Eye (tissue), 1 donor: ENCODE results near the gene FER.
"Not testable (repeated sequence)": the region's sequence is repeated elsewhere in the genome, so short reads cannot be mapped to it uniquely, and the experiment has no call there.

ENCODE experiments used
- DNase-seq: peaks from one replicate; pipeline ENCODE4 v3.0.0-alpha.2; 2015

FER gene

DNA sequence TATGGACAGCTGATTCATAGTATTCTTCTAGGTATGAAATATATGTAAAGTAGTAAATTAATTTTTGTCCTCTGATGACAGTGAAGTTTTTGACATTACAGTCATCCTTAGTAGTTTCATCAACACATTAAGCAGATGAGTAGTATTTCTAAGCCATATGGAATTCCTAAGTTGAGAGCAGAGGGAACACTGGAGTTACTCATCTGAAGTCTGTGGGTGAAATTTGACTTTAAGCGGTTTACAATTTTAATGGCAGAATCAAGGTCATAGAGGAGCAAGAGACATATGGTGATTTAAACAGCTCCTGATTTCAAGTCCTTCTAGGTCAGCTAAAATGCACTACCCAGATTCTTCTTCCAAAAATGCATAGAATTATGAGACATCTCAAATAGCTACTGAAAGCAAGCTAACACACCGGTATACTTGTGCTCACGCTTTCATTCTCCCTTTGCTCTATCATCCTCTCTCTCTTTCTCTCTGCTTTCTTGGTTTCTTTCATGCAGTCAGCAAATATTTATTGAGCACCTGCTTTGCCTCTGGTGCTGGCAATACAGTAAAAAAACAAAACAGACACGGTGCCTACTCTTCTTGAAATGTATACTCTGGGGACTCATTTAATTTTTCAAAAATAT, 235.9 kb downstream of the FER start:
- no peak for DNase-seq

DNA sequence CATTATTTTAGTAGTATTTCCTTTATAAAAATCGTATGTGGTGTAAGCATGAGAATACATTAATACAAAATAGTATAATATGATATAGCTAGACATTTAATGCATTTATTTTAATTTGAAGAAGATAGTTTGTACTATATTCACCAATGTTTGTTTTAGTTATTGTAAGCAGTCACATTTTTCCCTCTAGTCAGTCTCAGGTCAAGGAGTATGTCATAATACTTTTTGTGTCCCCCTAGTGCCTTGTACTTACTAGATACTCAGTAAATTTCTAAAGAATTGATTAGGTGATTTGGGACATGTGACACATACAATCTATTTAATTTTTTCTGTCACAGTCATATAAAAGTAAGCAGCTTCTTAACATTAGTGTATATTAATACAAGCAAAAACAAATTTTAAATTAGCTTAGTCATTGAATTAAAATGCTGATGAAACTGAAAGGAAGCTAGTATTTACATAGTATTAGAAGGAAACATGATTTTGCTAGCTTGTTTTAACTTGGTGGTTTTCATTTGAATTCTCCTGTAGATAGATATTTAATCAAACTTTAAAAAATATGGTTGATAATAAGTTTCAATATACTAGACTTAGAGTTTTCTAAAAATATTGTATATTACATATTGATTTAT, 242.2 kb downstream of the FER start:
- no peak for DNase-seq

DNA sequence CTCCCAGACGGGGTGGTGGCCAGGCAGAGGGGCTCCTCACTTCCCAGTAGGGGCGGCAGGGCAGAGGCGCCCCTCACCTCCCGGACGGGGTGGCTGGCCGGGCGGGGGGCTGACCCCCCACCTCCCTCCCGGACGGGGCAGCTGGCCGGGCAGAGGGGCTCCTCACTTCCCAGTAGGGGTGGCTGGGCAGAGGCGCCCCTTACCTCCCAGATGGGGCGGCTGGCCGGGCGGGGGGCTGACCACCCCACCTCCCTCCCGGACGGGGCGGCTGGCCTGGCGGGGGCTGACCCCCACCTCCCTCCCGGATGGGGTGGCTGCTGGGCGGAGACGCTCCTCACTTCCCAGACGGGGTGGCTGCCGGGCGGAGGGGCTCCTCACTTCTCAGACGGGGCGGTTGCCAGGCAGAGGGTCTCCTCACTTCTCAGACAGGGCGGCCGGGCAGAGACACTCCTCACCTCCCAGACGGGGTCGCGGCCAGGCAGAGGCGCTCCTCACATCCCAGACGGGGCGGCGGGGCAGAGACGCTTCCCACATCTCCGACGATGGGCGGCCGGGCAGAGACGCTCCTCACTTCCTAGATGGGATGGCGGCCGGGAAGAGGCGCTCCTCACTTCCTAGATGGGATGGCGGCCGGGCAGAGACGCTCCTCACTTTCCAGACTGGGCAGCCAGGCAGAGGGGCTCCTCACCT, 244.8 kb downstream of the FER start:
- not testable (repeated sequence) for DNase-seq

DNA sequence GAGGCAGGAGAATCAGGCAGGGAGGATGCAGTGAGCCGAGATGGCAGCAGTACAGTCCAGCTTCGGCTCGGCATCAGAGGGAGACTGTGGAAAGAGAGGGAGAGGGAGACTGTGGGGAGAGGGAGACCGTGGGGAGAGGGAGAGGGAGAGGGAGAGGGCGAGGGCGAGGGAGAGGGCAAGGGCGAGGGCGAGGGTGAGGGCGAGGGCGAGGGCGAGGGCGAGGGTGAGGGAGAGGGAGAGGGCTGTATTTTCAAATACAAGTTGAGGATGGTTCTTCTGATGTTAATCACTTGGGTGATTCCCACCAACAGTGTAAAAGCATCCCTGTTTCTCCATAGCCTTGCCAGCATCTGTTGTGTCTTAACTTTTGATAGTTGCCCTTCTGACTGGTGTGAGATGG, 245.7 kb downstream of the FER start:
- DNase-seq, result not testable (repeated sequence)

DNA sequence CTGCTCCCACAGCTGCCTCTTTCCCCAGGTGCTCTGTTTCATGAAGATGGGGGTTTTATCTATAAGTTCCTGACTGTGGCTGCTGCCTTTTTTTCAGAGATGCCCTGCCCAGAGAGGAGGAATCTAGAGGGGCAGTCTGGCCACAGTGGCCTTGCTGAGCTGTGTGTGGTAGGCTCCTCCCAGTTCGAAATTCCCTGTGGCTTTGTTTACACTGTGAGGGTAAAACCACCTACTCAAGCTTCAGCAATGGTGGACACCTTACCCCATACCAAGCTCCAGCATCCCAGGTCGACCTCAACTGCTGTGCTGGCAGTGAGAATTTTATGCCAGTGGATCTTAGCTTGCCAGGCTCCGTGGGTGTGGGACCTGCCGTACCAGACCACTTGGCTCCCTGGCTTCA, 250.0 kb downstream of the FER start:
- no peak for DNase-seq

DNA sequence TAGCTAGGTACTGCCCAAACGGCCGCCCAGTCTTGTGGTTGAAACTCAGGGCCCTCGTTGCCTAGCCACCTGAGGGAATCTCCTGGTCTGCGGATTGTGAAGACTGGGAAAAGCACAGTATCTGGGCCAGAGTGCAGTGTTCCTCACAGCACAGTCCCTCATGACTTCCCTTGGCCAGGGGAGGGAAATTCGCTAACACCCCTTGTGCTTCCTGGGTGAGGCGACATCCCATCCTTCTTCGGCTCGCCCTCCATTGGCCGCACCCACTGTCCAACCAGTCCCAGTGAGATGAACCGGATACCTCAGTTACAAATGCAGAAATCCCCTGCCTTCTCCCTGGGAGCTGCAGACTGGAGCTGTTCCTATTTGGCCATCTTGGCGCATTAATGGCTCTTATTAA, 250.5 kb downstream of the FER start:
- DNase-seq, result no peak

DNA sequence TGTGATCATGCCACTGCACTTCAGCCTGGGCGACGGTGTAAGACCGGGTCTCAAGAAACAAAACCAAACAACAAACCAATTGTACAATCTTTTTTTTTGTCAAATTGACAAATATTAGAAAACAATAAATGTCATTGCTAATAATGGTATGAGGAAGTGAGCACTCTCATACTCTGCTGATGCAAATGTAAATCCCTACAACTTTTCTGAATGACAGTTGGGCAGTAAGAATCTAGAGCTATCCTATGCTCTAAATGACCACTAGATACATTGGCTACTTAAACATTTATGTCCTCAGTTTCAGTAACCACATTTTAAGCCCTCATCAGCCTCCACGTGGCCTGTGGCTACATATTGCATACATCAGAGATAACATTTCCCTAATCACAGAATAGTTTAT, 256.2 kb downstream of the FER start:
- DNase-seq, result no peak

DNA sequence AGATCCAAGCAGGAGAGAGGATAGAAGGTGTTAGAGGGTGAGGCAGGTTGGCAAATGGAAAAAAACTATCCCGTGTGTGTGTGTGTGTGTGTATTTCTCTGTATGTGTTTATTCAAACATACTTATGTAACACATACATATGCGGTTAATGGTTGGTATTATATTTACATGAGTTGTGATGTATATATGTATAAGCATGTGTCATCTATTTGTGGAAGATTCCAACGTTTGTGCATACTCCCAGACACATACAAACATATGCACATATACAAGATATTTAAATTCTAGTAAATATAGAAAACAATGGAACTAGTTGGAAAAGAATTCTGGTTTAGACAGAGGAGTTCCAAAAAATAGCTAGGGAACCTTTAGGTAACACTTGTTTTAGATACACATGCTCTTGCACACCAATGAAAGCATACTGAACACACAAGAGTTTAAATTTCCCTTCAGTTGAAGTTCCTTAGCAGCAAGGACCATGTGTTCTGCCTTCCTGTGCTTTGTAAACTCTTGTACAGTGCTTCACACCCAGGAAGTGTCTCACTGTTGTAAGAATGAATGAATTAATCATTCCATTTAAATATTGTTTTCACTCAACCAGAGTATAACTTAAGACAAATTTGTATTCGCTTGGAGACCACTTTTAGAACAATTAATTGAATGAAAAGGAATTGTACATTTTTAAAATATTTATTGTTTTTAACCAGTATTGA, 257.8 kb downstream of the FER start:
- no peak for DNase-seq

DNA sequence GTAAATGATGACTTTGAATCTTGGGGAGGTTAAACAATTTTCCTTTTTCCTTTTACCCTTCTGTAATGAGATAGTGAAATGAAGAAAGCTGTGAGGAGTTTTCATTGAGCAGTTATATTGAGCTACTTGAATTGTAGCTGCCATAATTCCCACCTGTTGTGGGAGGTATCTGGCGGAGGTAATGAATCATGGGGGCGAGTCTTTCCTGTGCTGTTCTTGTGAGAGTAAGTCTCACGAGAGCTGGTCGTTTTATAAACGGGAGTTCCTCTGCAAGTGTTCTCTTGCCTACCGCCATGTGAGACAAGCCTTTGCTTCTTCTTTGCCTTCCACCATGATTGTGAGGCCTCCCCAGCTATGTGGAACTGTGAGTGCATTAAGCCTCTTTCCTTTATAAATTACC, 258.4 kb downstream of the FER start:
- no peak for DNase-seq

DNA sequence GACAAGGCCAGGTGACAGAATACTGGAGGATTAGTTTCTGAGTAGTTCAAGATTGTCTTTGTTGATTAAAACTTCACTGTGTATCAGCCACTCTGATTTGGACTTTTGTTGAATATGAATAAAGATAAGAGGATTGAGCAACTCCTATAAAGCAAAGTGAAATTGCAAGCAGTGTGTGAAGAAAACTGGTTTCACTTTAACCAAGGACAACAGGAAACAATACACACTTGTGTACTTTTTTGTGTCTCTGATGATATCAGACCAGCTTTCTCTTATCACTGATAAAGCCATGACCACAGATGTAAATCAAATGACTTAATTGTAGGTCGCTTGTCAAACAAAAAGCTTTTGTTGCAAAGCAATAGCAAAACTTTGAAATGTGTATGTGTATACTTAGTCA, 268.6 kb downstream of the FER start:
- no peak for DNase-seq

DNA sequence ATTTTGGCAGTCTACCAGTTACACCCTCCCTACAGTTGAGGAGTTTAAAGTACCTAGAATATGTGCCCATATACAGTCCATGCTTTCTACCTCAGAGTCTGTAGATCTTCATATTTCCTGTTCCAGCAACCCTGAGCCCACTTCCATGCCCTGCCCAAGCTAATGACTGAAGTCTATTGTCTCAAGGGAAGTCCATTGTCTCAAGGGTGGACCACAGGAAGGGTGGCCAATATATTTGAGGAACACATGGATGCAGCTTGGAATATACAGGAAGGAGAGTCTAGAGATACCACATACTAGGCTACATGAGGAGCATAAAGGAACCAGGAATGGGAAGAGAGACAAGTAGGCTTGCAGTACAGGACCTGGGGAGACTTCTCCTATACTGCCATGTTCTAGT, 274.4 kb downstream of the FER start:
- no peak for DNase-seq

DNA sequence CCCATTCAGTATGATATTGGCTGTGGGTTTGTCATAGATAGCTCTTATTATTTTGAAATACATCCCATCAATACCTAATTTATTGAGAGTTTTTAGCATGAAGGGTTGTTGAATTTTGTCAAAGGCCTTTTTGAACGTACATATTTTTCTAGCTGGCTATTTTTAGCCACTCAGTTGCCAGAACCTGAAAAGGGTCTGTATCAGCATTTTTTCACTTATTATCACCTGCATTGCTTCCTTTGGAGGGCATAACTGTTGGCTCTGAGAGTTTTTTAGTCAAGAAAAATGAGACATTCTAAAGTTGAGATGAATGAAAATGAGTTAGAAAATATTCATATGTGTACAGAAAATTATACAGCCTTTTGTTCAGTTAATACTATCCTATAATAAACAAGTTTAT, 278.0 kb downstream of the FER start:
- not testable (repeated sequence) for DNase-seq

DNA sequence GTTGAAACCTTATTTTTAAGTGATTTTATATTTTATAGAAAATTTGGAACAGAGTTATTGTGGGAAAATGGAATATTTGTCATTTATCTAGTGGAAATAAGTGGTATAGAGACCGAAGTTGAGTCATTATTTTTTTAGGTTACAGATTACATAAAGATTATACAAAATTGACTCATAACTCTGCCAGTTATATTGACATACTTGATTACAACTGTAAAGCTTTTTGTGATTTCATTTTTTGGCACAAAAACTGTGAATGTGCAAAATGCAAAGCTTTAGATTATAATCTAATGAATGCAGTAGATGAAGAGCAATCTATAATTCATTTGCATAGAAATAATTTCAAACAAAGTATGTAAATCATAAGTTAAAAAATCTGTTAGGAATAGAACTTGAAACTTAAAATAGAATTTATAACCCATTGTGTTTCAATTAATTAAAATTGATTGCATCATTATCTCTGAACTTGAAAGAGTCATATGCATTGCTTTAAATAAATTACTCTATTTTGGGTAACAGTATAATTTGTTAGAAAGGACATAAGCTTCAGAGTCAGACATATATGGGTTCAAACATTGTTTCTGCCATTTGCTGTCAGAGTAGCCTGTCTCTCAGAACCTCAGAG, 280.4 kb downstream of the FER start:
- no peak for DNase-seq

DNA sequence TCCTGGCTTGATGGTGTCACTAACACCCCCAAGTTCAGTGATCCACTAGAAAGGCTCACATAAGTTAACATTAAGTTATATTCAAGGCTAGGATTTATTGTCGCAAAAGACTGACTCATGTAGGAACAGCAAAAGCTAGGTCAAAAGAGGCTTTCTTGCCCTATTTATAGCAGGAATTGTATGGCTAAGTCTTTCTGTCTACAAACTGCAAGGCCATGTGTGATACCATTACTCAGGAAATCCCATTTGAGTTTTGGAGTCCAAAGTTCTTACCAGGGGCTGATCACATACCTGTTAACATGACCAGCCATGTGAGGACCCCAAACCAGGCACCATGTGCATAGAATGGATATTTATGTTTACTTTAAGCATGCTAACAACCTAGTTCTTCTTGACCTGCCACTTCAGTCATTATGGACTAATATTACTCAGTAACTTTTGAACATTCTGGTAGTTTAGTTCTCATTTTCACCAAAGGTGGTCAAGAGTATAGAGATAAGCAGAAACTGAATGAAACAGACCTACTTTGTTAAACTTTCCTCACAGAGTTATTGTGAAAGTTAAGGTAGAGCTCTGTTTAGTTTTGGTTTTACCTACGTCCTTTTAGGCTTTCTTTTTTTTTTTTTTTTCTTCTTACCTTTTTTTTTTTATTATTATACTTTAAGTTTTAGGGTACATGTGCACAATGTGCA, 281.1 kb downstream of the FER start:
- no peak for DNase-seq

DNA sequence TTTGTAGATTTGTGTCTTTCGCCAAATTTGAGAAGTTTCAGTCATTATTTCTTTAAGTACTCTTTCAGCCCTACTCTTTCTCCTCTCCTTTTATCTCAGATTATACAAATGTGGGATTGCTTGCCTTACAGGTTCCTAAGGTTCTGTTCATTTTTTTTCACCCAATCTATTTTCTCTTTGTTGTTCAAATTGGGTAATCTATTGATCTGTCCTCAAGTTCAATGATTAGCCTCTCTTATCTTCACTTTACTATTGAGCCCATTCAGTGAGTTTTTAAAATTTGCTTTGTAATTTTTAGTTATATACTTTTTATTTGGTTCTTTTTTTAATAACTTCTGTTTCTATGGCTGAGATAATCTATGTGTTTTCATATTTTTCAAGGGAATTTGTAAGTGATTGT, 282.1 kb downstream of the FER start:
- no peak for DNase-seq

DNA sequence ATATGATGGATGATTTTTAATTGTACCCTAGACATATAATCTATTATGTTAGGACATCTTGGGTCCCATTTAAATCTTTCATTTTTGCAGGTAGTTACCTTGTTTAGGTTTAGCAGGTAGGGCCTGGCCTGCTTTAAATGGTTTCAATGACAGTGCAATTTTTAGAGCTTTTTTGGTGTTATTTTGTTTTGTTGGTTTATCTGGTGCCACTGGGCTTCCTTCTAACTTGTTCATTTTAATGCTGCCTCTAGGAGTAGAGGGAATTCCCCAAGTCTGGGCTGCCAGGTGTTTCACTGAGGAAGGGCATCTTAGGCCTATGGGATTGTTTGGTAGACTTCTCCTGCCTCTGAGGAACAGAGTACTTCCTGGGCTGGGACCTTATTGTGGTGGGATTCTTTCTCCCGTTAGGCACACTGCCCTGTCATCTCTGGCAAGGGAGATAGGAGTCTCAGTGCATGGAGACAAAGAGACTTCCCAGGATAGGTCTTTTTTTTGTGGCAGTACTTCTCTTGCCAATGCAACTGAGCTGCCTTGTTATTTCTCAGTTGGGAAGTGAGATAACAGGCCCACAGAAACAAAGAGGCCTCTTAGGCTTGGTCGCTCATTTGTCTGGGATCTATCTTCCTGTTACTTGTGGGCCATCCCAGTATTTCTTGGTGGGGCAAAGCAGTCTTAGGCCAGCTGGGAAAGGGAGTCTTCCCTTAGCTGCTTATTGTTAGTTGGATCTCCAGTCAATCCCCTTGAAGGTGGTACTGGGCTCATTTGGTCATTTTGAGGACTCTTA, 282.9 kb downstream of the FER start:
- no peak for DNase-seq

DNA sequence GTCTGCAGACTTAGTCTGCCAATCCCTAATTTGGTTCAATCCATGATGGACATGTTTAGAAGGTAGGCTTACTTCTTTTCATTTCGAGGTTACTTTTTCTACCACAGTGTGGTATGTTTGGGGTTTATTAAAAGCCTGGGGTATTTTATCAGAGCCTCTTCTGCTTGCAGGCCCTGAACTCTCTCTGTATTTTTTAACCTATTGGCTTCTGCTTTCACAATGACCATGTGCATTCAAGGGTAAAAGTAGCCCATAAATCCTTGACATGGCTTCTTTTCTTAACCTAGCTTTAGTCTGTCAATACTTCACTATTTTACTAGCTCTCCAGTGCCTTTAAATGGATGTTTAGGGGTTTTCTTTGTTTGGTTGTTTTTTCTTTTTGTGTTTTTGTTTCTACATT, 286.6 kb downstream of the FER start:
- DNase-seq, result no peak

DNA sequence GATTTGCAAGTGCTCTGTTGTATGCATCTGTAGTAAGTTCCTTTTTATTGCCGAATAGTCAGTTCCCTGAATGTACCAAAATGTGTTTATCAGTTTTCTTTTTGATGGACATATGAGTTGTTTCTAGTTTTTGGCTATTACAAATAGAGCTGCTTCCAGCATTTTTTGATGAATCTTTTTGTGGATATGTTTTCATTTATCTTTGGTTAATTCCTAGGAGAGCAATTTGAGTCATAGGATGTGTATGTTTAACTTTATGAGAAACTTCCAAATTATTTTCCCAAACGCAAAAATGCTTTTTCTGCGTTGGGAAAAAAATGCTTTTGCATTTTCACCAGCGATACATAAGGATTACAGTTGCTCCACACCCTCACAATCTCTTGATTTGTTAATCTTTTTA, 287.7 kb downstream of the FER start:
- no peak for DNase-seq

DNA sequence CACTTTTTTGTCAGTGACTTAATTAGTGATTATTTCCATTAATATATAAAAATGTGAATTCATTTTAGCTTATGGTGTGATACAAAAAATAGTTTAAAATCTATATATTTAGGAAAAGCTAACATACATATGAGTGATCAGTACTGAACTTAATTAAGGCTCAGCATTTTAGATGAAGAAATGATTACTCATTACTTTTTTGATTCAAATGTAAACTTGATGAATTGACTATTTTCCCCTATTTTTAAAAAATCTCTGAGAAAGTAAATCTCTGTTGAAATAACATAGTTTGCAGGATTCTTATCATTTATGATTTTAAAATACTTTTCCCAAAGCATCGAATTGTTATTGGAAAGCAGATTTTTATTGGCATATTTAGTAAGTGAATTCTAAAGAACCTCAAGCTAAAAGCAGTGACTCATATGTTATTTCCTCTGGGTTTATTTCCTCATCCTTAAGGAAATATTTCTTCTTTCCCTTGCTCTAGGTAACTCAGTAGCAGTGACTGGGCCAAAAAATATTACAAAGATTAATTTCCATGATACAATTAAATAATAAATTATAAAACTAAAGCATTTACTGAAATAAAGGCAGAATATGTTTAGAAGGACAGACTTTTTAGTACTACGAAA, 290.6 kb downstream of the FER start:
- no peak for DNase-seq

DNA sequence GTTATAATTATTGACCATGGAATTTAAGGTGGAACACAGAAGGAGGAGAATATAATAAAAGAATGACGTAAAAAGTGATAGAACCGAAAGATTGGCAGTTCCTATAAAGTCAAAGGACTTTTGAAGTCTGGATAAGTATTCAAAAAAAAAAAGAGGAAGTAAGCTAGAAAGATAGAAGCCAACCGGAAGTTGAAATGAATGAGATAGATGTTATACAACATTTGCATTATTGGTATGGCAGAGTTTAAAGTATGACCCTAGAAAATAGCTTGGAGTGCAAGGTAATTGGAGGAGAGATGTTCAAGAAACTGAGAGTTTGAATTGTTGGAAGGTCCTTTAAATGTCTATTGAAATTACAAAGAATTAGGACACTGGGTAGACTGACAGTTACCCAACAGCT, 293.6 kb downstream of the FER start:
- no peak for DNase-seq

DNA sequence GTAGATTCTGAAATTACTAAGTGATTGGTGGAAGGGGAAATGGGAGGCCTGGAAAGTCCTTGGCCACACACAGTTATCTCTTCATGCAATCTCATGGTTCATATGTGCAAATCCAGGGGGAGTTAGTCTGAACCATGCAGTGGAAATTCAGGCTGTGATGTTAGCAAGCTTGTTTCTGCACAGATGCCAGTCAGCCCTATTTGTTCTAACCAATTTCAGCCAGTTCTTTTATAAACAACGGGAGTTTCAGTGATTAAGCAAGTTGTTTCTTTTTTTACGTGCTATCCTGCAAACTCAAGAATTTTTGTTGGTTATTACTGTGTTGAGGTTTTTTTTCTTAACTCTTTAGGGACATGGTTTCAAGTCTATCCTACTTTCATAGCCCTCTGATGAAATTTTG, 298.0 kb downstream of the FER start:
- DNase-seq, result no peak

DNA sequence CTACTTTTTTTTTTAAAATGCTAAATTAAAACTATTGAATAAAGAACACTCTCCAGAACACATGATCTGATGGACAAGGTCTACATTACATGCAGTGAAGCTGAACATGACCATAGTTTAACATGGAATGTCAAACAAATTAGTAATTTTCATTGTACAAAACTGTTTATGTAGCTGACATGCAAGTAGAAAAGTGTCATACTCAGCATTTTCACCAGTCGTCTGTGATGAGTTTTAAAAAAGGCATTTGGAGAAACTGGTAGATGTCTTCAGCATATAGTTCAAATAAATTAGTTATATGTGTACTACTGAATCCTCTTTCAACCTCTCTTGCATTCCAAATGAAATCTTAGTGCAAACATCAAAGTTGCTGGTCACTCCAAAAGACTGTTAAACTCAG, 301.9 kb downstream of the FER start:
- no peak for DNase-seq
